H9 (cell line): ENCODE measurements around the gene TEX38. TPM values are rescaled to one million over a fixed set of nuclear protein-coding genes. Genes with fewer than 3 reads are reported as not detected.

ENCODE experiments used
- DNase-seq: peaks from one replicate; pipeline ENCODE4 v3.0.0-alpha.2; 2017
- H2AFZ ChIP-seq: one replicate; pipeline ENCODE4 v1.6.1; 2013; ENCODE audit warnings: mild to moderate bottlenecking, low read length, control low read depth, moderate library complexity
- H2AK5ac ChIP-seq: 2 replicates; pipeline ENCODE4 v1.6.1; 2013; ENCODE audit warnings: low read length, control low read depth, mixed read lengths; ENCODE audit not compliant: insufficient read length
- H2BK120ac ChIP-seq: one replicate; pipeline ENCODE4 v1.6.1; 2013; ENCODE audit warnings: low read depth, mild to moderate bottlenecking, low read length, control low read depth, inconsistent platforms; ENCODE audit not compliant: poor library complexity, severe bottlenecking
- H2BK12ac ChIP-seq: 2 replicates; pipeline ENCODE4 v1.6.1; 2013; ENCODE audit warnings: low read length, control low read depth, mixed read lengths, low read depth; ENCODE audit not compliant: insufficient read length
- H2BK15ac ChIP-seq: 2 replicates; pipeline ENCODE4 v1.6.1; 2013; ENCODE audit warnings: low read depth, low read length, control low read depth
- H2BK20ac ChIP-seq: one replicate; pipeline ENCODE4 v1.6.1; 2013; ENCODE audit warnings: low read depth, mild to moderate bottlenecking, low read length, control low read depth, inconsistent platforms; ENCODE audit not compliant: poor library complexity, severe bottlenecking
- H2BK5ac ChIP-seq: 2 replicates; pipeline ENCODE4 v1.6.1; 2013; ENCODE audit warnings: low read length, control low read depth, mixed read lengths; ENCODE audit not compliant: insufficient read length
- H3K14ac ChIP-seq: 2 replicates; pipeline ENCODE4 v1.6.1; 2013; ENCODE audit warnings: low read length, control low read depth; ENCODE audit not compliant: insufficient read depth
- H3K18ac ChIP-seq: 2 replicates; pipeline ENCODE4 v1.6.1; 2013; ENCODE audit warnings: low read depth, mild to moderate bottlenecking, mixed read lengths, low read length, control low read depth; ENCODE audit not compliant: insufficient read length
- H3K23ac ChIP-seq: 2 replicates; pipeline ENCODE4 v1.6.1; 2013; ENCODE audit warnings: low read length, control low read depth, mixed read lengths, low read depth; ENCODE audit not compliant: insufficient read length
- H3K23me2 ChIP-seq: 2 replicates; pipeline ENCODE4 v1.6.1; 2013; ENCODE audit warnings: low read depth, mild to moderate bottlenecking, mixed read lengths, low read length, control low read depth; ENCODE audit not compliant: insufficient read length, poor library complexity, severe bottlenecking
- H3K27ac ChIP-seq: 2 replicates; pipeline ENCODE4 v1.5.1; 2013; ENCODE audit warnings: low read length, control low read depth, mixed read lengths, low read depth; ENCODE audit not compliant: insufficient read length
- H3K27me3 ChIP-seq: 2 replicates; pipeline ENCODE4 v1.6.1; 2013; ENCODE audit warnings: low read length, control low read depth, inconsistent platforms; ENCODE audit not compliant: insufficient read depth
- H3K4ac ChIP-seq: 2 replicates; pipeline ENCODE4 v1.6.1; 2013; ENCODE audit warnings: low read depth, mild to moderate bottlenecking, control low read depth, inconsistent platforms, low read length, moderate library complexity
- H3K4me1 ChIP-seq: 2 replicates; pipeline ENCODE4 v1.6.1; 2013; ENCODE audit warnings: low read length, control low read depth, inconsistent platforms; ENCODE audit not compliant: insufficient read depth
- H3K4me2 ChIP-seq: 2 replicates; pipeline ENCODE4 v1.6.1; 2013; ENCODE audit warnings: low read length, control low read depth, mixed read lengths; ENCODE audit not compliant: insufficient read length, insufficient read depth
- H3K56ac ChIP-seq: 2 replicates; pipeline ENCODE4 v1.6.1; 2013; ENCODE audit warnings: low read depth, mild to moderate bottlenecking, mixed read lengths, low read length, control low read depth; ENCODE audit not compliant: insufficient read length
- H3K79me1 ChIP-seq: 2 replicates; pipeline ENCODE4 v1.6.1; 2013; ENCODE audit warnings: low read depth, mild to moderate bottlenecking, moderate library complexity, low read length, control low read depth, inconsistent platforms; ENCODE audit not compliant: insufficient read depth, poor library complexity, severe bottlenecking
- H3K79me2 ChIP-seq: 2 replicates; pipeline ENCODE4 v1.6.1; 2013; ENCODE audit warnings: low read length, control low read depth, inconsistent platforms; ENCODE audit not compliant: insufficient read depth
- H3K9ac ChIP-seq: 2 replicates; pipeline ENCODE4 v1.6.1; 2013; ENCODE audit warnings: low read length, control low read depth, mixed read lengths; ENCODE audit not compliant: insufficient read length; ENCODE audit errors: extremely low read depth
- H3K9me3 ChIP-seq: one replicate; pipeline ENCODE4 v1.6.1; 2013; ENCODE audit warnings: low read depth, low read length, inconsistent platforms; ENCODE audit not compliant: control insufficient read depth
- H3T11ph ChIP-seq: one replicate; pipeline ENCODE4 v1.6.1; 2013; ENCODE audit warnings: mild to moderate bottlenecking, low read length, control low read depth, inconsistent platforms
- H4K20me1 ChIP-seq: one replicate; pipeline ENCODE4 v1.6.1; 2013; ENCODE audit not compliant: control insufficient read depth, insufficient read length, insufficient read depth
- H4K5ac ChIP-seq: 2 replicates; pipeline ENCODE4 v1.6.1; 2013; ENCODE audit warnings: low read depth, mild to moderate bottlenecking, mixed read lengths, low read length, control low read depth; ENCODE audit not compliant: insufficient read length
- H4K8ac ChIP-seq: replicated peaks from 2 replicates; pipeline ENCODE4 v1.6.1; 2013; ENCODE audit warnings: low read length, control low read depth, mixed read lengths, low read depth; ENCODE audit not compliant: insufficient read length
- H4K91ac ChIP-seq: 2 replicates; pipeline ENCODE4 v1.6.1; 2013; ENCODE audit warnings: low read depth, mild to moderate bottlenecking, moderate library complexity, mixed read lengths, low read length, control low read depth; ENCODE audit not compliant: insufficient read length
- H3K27ac Mint-ChIP-seq, 3 experiments: 2 replicates in 2 of 3; 3 replicates in 1 of 3; pipeline ENCODE4 v1.8.0; 2020 to 2021; ENCODE audit warnings: mixed read lengths in 3 of 3, mild to moderate bottlenecking in 1 of 3, moderate library complexity in 1 of 3
- H3K27me3 Mint-ChIP-seq: 2 replicates; pipeline ENCODE4 v1.8.0; 2021; ENCODE audit warnings: low read depth, mild to moderate bottlenecking, moderate library complexity, mixed read lengths
- H3K36me3 Mint-ChIP-seq, 3 experiments: 2 replicates in 2 of 3; 3 replicates in 1 of 3; pipeline ENCODE4 v1.8.0; 2020 to 2021; ENCODE audit warnings: low read depth in 3 of 3, mixed read lengths in 3 of 3; ENCODE audit not compliant: insufficient read depth in 1 of 3
- H3K4me1 Mint-ChIP-seq, 2 experiments: 2 replicates each; pipeline ENCODE4 v1.8.0; 2020; ENCODE audit warnings: mixed read lengths in 2 of 2
- H3K4me3 Mint-ChIP-seq, 2 experiments: 2 replicates in 1 of 2; 3 replicates in 1 of 2; pipeline ENCODE4 v1.8.0; 2020 to 2021; ENCODE audit warnings: mild to moderate bottlenecking in 2 of 2, mixed read lengths in 2 of 2, moderate library complexity in 1 of 2
- H3K9me3 Mint-ChIP-seq, 2 experiments: 2 replicates in 1 of 2; 3 replicates in 1 of 2; pipeline ENCODE4 v1.8.0; 2020; ENCODE audit warnings: mild to moderate bottlenecking in 2 of 2, mixed read lengths in 2 of 2, moderate library complexity in 1 of 2
- WGBS: extraction: QIAGEN DNeasy Blood & Tissue Kit; methylation state at CpG from one replicate; pipeline ENCODE4 v1.1.7; 2013; ENCODE audit warnings: missing lambda C conversion rate, low lambda C conversion rate, mixed read lengths; ENCODE audit not compliant: insufficient read length; ENCODE audit errors: extremely low coverage; 5-methylcytosine and 5-hydroxymethylcytosine counted together
- total RNA-seq: library from RNA; stranded (reverse); gene quantifications from 2 replicates; pipeline ENCODE4 v1.2.1, GENCODE V29; 2021
- TF ChIP-seq, protein P1 (sequence below): fragments of 200-600 bp; sonication (generic); conservative IDR thresholded peaks from 3 replicates; pipeline ENCODE4 v1.8.0; 2021; ENCODE audit warnings: antibody characterized with exemption, mild to moderate bottlenecking

TEX38 gene
- total RNA-seq, 1 experiment from 2014 or later: not detected

DNA sequence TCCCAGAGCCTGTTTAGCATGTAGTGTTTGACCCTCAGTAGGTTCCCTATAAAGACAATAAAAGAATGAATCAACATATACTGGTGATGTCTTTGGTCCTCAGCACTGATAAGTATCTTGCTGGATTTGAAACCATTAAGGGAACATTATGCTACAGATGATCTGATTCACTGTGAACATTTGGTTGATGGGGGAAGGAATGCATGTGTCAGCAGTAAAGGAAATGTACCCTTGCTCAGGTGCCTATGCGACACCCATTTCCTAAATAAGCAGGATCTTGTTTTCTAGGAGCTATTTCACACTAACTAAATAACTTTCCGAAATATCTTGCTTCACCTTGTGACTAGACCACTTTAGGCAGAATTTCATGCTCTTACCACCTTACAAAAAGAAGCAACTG, 13.0 kb downstream of the TEX38 start:
- Mint-ChIP-seq H3K9me3 (no peaks in the 10 kb centered on the region), H3K36me3 (peaks cover 17 to 89% (median 82%) of the 10 kb centered on the region in 3 experiments; a peak in 6 of 7 replicates), H3K27me3 (no peaks in the 10 kb centered on the region), H3K4me3 (no peak overlapping the region), H3K27ac (no peak overlapping the region), H3K4me1 (no peaks in the 10 kb centered on the region)
- no peak overlapping the region for H3K56ac ChIP-seq
- no peak overlapping the region for H2BK12ac ChIP-seq
- H3K9me3 ChIP-seq: no peaks in the 10 kb centered on the region
- H3K18ac ChIP-seq: no peak overlapping the region
- H4K20me1 ChIP-seq: no peaks in the 10 kb centered on the region
- H2BK5ac ChIP-seq: no peak overlapping the region
- DNase-seq: no peak
- WGBS: no CpG with 5 or more reads among the region's 2 CpGs
- no peak overlapping the region for H2AK5ac ChIP-seq
- no peak overlapping the region for H3K23ac ChIP-seq
- no peak overlapping the region for H3K14ac ChIP-seq
- H3K79me2 ChIP-seq: no peaks in the 10 kb centered on the region
- H2BK120ac ChIP-seq: no peak overlapping the region
- no peak overlapping the region for H3K9ac ChIP-seq
- no peaks in the 10 kb centered on the region for H3K4me1 ChIP-seq
- H3K27me3 ChIP-seq: no peaks in the 10 kb centered on the region
- H3T11ph ChIP-seq: no peak overlapping the region
- no peak overlapping the region for H2AFZ ChIP-seq
- H3K23me2 ChIP-seq: no peaks in the 10 kb centered on the region
- no peak overlapping the region for H4K8ac ChIP-seq
- no peak overlapping the region for H2BK15ac ChIP-seq
- TF ChIP-seq, protein P1, sequence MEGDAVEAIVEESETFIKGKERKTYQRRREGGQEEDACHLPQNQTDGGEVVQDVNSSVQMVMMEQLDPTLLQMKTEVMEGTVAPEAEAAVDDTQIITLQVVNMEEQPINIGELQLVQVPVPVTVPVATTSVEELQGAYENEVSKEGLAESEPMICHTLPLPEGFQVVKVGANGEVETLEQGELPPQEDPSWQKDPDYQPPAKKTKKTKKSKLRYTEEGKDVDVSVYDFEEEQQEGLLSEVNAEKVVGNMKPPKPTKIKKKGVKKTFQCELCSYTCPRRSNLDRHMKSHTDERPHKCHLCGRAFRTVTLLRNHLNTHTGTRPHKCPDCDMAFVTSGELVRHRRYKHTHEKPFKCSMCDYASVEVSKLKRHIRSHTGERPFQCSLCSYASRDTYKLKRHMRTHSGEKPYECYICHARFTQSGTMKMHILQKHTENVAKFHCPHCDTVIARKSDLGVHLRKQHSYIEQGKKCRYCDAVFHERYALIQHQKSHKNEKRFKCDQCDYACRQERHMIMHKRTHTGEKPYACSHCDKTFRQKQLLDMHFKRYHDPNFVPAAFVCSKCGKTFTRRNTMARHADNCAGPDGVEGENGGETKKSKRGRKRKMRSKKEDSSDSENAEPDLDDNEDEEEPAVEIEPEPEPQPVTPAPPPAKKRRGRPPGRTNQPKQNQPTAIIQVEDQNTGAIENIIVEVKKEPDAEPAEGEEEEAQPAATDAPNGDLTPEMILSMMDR: no peak
- H2BK20ac ChIP-seq: no peak overlapping the region
- H4K91ac ChIP-seq: no peak overlapping the region
- no peak overlapping the region for H3K4ac ChIP-seq
- H3K79me1 ChIP-seq: no peaks in the 10 kb centered on the region
- H4K5ac ChIP-seq: no peak overlapping the region
- H3K27ac ChIP-seq: no peak overlapping the region
- H3K4me2 ChIP-seq: no peak overlapping the region
